GM04504 (cell line): ENCODE measurements around the gene CNTNAP4.

Experiments
- DNase-seq: peaks from one replicate; pipeline ENCODE4 v3.0.0-alpha.2; 2012; ENCODE audit warnings: low read depth

The CNTNAP4 gene

GRCh38 chr16:76396977-76397376 lies 119.8 kb downstream of the CNTNAP4 start:
- DNase-seq, result no peak

- no peak for DNase-seq
Observed at GRCh38 chr16:76409706-76410105, 132.5 kb downstream of the CNTNAP4 start.

- DNase-seq, result no peak
Observed at GRCh38 chr16:76421571-76421970, 144.4 kb downstream of the CNTNAP4 start.

DNA sequence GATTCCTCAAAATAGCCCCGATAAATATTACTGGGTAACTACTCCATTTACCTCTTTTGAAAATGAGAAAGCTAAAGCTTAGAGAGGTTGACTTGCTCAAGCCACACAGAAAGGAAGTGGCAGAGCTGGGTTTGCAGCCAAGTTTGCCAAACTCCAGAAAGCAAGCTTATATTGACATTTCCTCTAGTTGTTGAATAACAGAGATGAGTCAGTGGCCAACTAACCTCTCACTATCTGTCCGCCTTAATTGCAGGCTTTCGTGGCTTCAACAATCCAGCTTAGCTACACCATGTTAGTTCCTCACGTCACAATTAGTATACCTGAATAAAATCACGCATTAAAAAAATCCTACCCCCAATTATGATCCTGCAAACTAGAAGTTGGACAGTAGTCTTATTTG lies 151.7 kb downstream of the CNTNAP4 start:
- no peak for DNase-seq

GRCh38 chr16:76441391-76441790 lies 164.2 kb downstream of the CNTNAP4 start:
- no peak for DNase-seq

- DNase-seq, result no peak
Observed at GRCh38 chr16:76441876-76442275, 164.7 kb downstream of the CNTNAP4 start.

DNA sequence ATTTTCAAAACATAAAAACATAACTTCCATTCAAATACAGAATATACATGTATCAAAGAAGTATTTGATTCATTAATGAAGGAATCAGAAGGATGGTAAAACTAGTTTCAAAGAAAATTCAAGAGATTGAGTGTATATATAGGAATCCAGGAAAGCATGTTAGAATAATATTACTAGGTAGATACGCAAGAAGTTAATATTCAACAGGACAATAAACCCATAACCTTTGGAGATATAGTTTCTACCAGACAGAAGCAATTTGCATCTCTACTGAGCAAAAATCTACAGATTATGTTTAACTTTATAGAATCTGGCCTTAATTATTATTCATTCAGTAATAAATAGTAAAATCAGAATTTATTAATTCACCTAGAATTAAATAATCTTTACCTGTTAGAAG lies 166.8 kb downstream of the CNTNAP4 start:
- no peak for DNase-seq

DNA sequence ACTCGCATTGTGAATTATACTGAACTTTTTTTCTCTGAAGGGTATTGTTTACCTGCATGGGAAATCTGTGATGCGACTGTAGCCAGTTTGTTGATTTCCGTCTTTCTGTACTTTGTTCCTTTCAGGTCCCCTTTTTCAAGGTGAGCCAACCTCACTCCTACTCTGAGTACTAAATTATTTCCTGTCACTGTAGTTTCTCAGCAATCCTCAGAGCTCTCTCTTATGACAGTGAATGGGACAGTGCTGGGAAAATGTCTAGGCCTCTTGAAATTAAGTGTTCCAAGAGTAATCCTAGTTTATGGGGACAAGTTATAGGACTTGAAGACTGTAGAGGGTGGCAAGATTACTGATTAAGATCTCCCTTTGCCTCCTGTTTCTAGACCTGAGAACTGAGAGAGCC lies 167.6 kb downstream of the CNTNAP4 start:
- DNase-seq, result no peak

DNA sequence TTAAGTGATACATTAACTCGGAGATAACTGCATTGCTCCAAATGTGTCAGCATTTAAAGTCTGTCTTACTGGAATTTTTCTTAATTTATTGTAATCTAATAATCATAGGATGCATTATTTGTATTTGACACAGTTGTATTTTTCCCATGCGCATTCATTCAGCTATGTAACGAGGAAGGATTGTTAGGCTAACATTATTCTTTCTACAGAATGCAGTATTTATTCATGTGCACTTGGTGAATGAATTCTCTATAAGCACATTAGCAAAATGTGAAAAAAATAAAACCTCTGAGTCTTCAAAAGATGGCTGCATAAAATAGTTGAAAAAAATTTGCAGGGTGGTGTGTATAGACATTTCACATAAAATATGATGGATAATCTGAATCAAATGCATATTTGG lies 168.6 kb downstream of the CNTNAP4 start:
- DNase-seq, result no peak

GRCh38 chr16:76446251-76446650 lies 169.1 kb downstream of the CNTNAP4 start:
- no peak for DNase-seq

DNA sequence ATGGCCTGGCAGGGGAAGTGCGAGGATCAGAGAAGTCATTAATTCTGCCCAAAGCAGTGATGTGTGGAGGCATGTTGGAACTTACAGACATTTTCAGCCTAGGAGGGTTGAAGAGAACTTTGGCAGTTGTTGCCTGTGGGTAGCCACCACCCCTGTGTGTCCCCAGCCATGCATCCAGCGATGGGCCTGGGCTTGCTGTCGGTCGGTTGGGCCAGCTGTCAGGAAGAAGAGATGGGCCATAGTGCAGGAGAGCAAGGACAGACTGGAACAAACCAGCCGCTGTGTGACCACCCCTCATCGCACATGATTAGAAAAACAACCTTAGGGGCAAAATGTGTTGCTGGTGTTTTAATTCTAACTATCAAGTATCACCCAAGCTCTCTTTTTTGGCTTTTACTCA lies 173.7 kb downstream of the CNTNAP4 start:
- no peak for DNase-seq

DNA sequence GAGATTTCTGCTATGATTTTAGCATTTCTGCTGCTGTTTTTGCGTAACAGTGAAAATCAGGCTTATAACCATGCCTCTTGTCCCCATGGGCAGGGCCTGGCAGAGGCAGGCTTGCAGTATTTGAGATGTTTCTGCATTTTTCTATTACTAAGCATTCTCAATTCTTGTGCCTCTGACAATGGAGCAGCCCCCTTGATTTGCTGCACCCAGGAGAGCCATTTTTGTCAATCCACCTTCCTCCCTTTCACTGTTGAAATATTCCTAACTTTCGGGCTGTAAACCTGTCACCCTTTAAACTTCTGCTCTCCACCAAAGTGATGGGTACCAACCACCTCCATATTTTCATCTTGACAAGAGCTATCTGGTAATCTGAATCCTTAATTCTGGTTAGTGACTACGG lies 178.1 kb downstream of the CNTNAP4 start:
- DNase-seq, result no peak

DNA sequence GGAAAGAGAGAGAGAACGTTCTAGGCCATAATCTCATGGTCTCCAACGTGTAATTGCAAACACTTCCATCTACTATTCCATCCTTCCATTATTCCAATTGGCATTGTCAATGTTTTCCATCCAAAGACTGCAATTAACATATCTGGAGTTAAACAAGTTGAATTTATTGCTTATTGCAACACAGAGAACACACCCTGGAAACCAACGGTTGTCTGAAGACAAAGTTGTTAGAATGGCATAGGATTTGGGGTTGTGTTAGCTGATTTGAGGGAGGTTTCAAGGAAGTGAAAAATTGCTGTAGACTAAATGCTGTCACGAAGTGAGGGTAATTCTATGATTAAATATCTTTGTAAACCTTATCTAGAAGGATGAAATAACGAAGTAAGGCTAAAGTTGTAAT lies 178.8 kb downstream of the CNTNAP4 start:
- no peak for DNase-seq

DNA sequence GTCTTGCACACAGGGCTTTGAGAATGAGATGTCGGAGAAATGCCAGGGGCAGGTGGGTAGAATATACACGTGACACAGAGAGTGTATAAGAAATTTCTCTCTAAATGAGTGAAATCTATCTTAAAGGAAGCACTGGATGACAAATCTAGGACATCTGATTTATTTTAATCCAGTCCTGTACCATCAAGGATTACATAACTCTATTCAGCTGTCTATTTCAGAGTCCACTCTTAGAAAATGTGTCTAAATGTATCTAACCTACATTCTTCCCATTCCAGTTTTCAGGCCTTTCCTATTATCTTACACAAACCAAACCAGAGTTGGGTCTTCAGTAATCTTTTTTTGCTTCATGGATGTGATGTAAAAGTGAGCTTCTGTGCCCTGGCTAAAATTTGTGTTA lies 181.9 kb downstream of the CNTNAP4 start:
- no peak for DNase-seq

DNA sequence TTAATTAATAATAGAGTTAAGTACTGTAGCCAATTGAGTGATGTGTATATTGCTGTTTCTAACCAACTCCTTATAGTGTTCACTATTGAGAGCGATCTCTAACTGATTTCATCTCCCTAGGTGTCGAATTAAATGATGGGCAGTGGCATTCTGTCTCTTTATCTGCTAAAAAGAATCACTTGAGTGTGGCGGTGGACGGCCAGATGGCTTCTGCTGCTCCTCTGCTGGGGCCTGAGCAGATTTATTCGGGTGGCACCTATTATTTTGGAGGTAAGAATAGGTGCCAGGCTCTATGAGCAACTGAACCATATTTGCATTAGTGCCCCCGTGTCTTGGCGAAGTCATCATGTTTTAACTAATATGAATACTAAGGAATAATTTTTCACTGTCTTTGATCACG lies 184.6 kb downstream of the CNTNAP4 start:
- DNase-seq, result no peak

DNA sequence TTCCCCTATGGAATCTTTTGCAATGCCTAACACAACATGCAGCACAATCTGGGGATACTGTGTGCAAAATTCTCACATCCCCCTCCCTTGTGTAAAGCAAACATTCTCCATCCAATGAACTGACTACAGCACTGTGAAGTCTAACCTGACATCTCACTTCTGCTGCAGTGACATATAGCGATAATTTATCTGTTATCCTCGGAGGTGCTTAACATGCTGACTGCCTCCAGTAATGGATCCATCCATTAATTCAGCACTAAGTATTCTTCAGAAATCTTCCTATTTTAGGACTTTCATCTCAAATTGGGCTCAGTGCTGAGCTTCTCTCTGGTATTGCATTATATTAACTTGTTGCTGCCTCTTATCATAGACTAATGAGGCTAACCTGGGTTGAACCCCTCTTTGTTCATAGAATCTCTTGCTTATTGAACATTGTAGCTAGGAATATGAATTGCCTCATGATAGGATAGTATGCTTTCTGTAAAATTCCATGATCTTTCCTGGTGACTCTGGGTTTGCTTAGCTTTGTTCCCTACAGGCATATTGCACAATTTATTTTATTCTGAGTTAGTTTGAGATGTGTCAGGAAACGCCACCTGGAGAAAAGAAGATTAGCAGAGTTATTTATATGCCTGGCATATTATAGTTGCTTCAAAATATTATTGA lies 187.9 kb downstream of the CNTNAP4 start:
- DNase-seq, result no peak

GRCh38 chr16:76466871-76467270 lies 189.7 kb downstream of the CNTNAP4 start:
- DNase-seq, result no peak

- no peak for DNase-seq
Observed at GRCh38 chr16:76474048-76474447, 196.8 kb downstream of the CNTNAP4 start.

DNA sequence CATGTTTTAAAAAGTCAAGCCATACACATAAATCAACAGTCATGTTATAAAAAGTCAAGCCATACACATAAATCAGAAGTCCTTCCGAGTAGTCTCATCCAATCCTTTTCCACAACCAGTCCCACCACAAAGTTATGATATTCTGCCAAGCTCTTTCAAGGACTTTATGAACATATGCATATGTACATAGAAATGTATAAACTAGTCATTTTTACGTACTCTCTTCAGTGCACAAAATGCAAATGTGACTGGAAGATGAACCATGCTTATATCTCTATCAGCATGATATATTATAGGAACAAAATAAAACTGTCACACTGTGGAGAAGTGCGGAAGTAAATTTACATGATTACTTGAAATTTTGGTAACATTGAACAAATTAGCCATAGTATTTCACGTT lies 200.9 kb downstream of the CNTNAP4 start:
- no peak for DNase-seq

DNA sequence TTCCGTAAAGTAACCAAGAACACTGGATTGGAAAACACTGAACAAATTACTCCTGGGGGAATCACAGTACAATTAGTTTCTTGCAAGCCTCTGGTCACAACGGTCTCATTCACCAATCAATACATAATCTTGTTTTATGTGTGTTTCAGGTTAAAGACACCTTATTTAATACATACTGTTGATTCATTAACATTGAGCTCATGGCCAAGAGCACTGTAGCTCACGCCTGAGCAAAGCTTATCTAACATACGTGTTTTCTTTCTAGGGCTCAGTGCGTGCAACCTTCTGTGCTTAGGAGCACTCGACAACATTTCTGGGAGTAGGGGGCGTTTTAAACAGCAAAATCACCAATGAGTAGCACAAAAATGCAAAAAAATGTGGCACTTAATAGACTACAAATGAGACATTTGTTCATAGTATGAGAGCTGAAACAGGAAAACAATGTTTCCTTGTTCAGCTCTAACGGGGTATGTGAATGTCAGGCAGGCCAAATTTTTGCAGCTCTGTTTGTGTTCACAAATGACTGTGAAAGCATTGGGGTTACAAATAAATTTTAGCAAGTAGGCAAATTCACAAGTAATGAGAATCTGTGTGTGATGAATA lies 206.2 kb downstream of the CNTNAP4 start:
- no peak for DNase-seq

DNA sequence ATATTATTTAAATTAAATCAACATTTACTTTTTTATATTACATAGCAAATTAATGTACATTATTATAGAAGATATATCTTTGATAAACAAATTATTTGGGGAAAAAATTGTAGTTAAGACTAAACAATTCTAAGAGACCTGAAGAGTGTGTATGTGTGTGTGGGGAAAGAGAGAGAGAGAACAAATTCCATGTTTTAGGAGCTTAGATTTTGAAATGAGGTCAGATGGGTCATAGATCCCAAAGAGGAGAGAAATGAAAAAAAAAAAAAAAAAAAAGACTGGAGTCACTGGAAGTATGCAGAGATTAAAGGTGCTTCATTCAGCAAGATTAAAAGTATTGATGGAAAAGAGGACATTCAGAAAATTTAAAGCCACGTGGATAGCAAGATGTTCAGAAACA lies 206.8 kb downstream of the CNTNAP4 start:
- DNase-seq, result no peak

- DNase-seq, result no peak
Observed at GRCh38 chr16:76486740-76487139, 209.5 kb downstream of the CNTNAP4 start.

- DNase-seq, result no peak
Observed at GRCh38 chr16:76487411-76488064, 210.3 kb downstream of the CNTNAP4 start.

GRCh38 chr16:76488065-76488417 lies 210.8 kb downstream of the CNTNAP4 start:
- DNase-seq, result no peak
